K562 (cell line): ENCODE measurements around the gene RARRES1. TPM values are rescaled to one million over a fixed set of nuclear protein-coding genes. Genes with fewer than 3 reads are reported as not detected.

Experiments
- ARID4B ChIP-seq: sonication (generic); formaldehyde crosslinking; IDR thresholded peaks from 2 replicates; pipeline ENCODE4 v1.8.0; 2022; ENCODE audit warnings: mild to moderate bottlenecking, missing genetic modification reagents
- BCL6 ChIP-seq: fragments of 250-450 bp; sonication (Bioruptor Pico); IDR thresholded peaks from 2 replicates; pipeline ENCODE4 v1.4.0; 2020
- CTCF ChIP-seq, 3 experiments: IDR thresholded peaks in 2 of 3; conservative IDR thresholded peaks in 1 of 3; 2 replicates each; pipeline ENCODE4 v1.5.1; 2011 to 2012; ENCODE audit warnings: low read length in 3 of 3, mild to moderate bottlenecking in 3 of 3, control low read depth in 2 of 3, improper control_type of control experiment in 1 of 3, inconsistent platforms in 1 of 3, low read depth in 1 of 3, mixed read lengths in 1 of 3, moderate library complexity in 1 of 3; ENCODE audit not compliant: insufficient read depth in 2 of 3
- FOXK2 ChIP-seq, 2 experiments: fragments of 450-650 bp; IDR thresholded peaks in 1 of 2; conservative IDR thresholded peaks in 1 of 2; 2 replicates each; pipeline ENCODE4 v1.6.1; 2016; ENCODE audit warnings: low read depth in 2 of 2, mild to moderate bottlenecking in 1 of 2
- HINFP ChIP-seq: fragments of 450-650 bp; conservative IDR thresholded peaks from 2 replicates; pipeline ENCODE4 v1.6.1; 2016; ENCODE audit warnings: missing genetic modification characterization, low read depth, mild to moderate bottlenecking, control low read depth, missing compliant biosample characterization
- MLLT1 ChIP-seq, 2 experiments: fragments of 450-650 bp; IDR thresholded peaks; 2 replicates each; pipeline ENCODE4 v1.6.1; 2016
- SMARCE1 ChIP-seq: fragments of 450-650 bp; IDR thresholded peaks from 2 replicates; pipeline ENCODE4 v1.7.1; 2016; ENCODE audit warnings: mild to moderate bottlenecking
- SRF ChIP-seq, 2 experiments: fragments of 250-450, 450-650 bp in 1 of 2; sonication (Bioruptor Pico) in 1 of 2; sonication (generic) in 1 of 2; formaldehyde crosslinking; IDR thresholded peaks; 2 replicates each; pipeline versions ENCODE4 v1.5.0 to v1.5.1; 2020 to 2022; ENCODE audit warnings: mild to moderate bottlenecking in 1 of 2, missing genetic modification reagents in 1 of 2
- SRSF7 ChIP-seq: fragments of 200-400 bp; formaldehyde crosslinking; optimal IDR thresholded peaks from 2 replicates; pipeline ENCODE3; 2017; ENCODE audit warnings: mild to moderate bottlenecking, low read depth, low read length
- ZKSCAN1 ChIP-seq: fragments of 150-350 bp; IDR thresholded peaks from 2 replicates; pipeline ENCODE4 v1.6.1; 2016; ENCODE audit warnings: low read depth, low read length
- polyA plus RNA-seq, 8 experiments: library from polyadenylated mRNA; depleted of rRNA in 4 of 8; stranded (reverse) in 5 of 8; unstranded in 3 of 8; fragments of >200 nt; fragmentation: Nextera tagmentation in 2 of 8; fragmentation: Illumina TruSeq in 1 of 8; extraction: Ambion mirVana in 2 of 8; extraction: Trizol in 1 of 8; gene quantifications; 2 replicates each; pipeline versions ENCODE4 v1.2.1 to v1.2.3, GENCODE V29; 2011 to 2014; ENCODE audit warnings: inconsistent platforms in 1 of 8, missing spikeins in 1 of 8
- total RNA-seq, 7 experiments: library from RNA; depleted of rRNA in 6 of 7; stranded (reverse); fragments of >200 nt in 6 of 7; fragmentation: Illumina TruSeq in 2 of 7; extraction: Trizol in 2 of 7; gene quantifications; 2 replicates each; pipeline versions ENCODE4 v1.2.1 to v1.2.3, GENCODE V29; 2011 to 2021; ENCODE audit warnings: low replicate concordance in 1 of 7
- TF ChIP-seq, protein P1 (sequence below): fragments of 450-650 bp; IDR thresholded peaks from one replicate; pipeline ENCODE4 v1.6.1; 2018; ENCODE audit warnings: mild to moderate bottlenecking, moderate library complexity; ENCODE audit not compliant: partially characterized antibody

Gene RARRES1
- total and polyA plus RNA-seq, 9 of the 15 experiments (the other 6 are each of a cell fraction or from before 2014, with no cell fraction given), result not detected

- TF ChIP-seq ARID4B (CRISPR knock-in tag) (no peak), ZKSCAN1 (no peak), SRSF7 (no peak), MLLT1 (IDR thresholded peaks at IDR 0.05) (no peak), BCL6 (no peak), HINFP (tag) (no peak), CTCF (IDR thresholded peaks at IDR 0.05 in 2 of 3, conservative IDR thresholded peaks at IDR 0.05 in 1 of 3; ENCODE audit: insufficient read depth in 2 of 3, low read depth in 1 of 3, low read length in 3 of 3) (no peak), SRF (CRISPR knock-in tag; IDR thresholded peaks at IDR 0.05) (no peak), SMARCE1 (no peak), FOXK2 (conservative IDR thresholded peaks at IDR 0.05 in 1 of 2, IDR thresholded peaks at IDR 0.05 in 1 of 2; ENCODE audit: low read depth in 2 of 2) (no peak)
- TF ChIP-seq, protein P1, sequence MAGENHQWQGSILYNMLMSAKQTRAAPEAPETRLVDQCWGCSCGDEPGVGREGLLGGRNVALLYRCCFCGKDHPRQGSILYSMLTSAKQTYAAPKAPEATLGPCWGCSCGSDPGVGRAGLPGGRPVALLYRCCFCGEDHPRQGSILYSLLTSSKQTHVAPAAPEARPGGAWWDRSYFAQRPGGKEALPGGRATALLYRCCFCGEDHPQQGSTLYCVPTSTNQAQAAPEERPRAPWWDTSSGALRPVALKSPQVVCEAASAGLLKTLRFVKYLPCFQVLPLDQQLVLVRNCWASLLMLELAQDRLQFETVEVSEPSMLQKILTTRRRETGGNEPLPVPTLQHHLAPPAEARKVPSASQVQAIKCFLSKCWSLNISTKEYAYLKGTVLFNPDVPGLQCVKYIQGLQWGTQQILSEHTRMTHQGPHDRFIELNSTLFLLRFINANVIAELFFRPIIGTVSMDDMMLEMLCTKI, result no peak
Observed at GRCh38 chr3:158755421-158755820, 23.2 kb upstream of the RARRES1 start (continued).
